Uterus (tissue), 2 donors: ENCODE data around the gene SOD2.

Experiments used
- CTCF ChIP-seq, 4 experiments: fragments of 200-600 bp in 2 of 4; fragments of 450-650 bp in 2 of 4; sonication (generic) in 2 of 4; IDR thresholded peaks; one replicate each; pipeline ENCODE4 v1.5.1; 2016 to 2019; ENCODE audit warnings: antibody characterized with exemption in 4 of 4, mild to moderate bottlenecking in 2 of 4, moderate library complexity in 1 of 4
- POLR2A ChIP-seq, 2 donors: fragments of 450-650 bp; IDR thresholded peaks; one replicate each; pipeline ENCODE4 v1.6.1; 2016; ENCODE audit warnings: antibody characterized with exemption in 2 of 2, mild to moderate bottlenecking in 1 of 2, moderate library complexity in 1 of 2

GRCh38 chr6:159686703-159687102 lies 6.3 kb downstream of the SOD2 start:
- TF ChIP-seq CTCF (IDR thresholded peaks at IDR 0.05): no peak
- TF ChIP-seq POLR2A (IDR thresholded peaks at IDR 0.05): no peak
